ENCODE results near the gene MTA1.

- no peak for TF ChIP-seq SIN3A (IDR thresholded peaks at IDR 0.05; ENCODE audit: borderline replicate concordance, insufficient read depth, low read length)
- TF ChIP-seq POLR2AphosphoS5 (IDR thresholded peaks at IDR 0.05; ENCODE audit: low read depth, low read length): no peak
- no peak for TF ChIP-seq TAF1 (IDR thresholded peaks at IDR 0.05; ENCODE audit: borderline replicate concordance, insufficient read depth, low read length)
Measured at GRCh38 chr14:105473677-105474482, 54.3 kb downstream of the MTA1 start.

All from PFSK-1 (cell line).